Measurements from ENCODE around the gene RAB10.

DNA sequence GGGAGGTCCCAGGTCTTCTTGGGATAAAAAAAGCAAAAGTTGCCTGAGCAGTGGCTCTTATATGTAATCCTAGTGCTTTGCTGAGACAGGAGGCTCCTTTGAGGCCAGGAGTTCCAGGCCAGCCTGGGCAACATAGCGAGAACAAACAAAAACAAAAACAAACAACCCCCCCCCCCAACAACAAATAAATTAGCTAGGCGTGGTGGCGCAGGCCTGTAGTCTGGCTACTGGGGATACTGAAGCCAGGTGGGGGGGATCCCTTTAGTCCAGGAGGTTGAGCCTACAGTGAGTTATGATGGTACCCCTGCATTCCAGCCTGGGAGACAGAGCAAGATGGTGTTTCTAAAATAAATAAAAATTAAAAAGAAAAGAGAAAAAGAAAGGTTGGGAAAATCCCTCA lies 144.4 kb downstream of the RAB10 start:
- TF ChIP-seq CTCF (IDR thresholded peaks at IDR 0.05) (no peak), POLR2A (IDR thresholded peaks at IDR 0.05) (no peak)
